Skeletal muscle satellite cell (primary cell): ENCODE results near the gene FANCM.

Source experiments
- H3K27me3 ChIP-seq: 2 replicates; pipeline ENCODE4 v1.7.0; 2013; ENCODE audit warnings: low read length; ENCODE audit not compliant: control insufficient read depth, insufficient read depth
- H3K36me3 ChIP-seq: 2 replicates; pipeline ENCODE4 v1.7.0; 2013; ENCODE audit warnings: mild to moderate bottlenecking, control low read depth, low read length; ENCODE audit not compliant: insufficient read depth
- H3K4me1 ChIP-seq: 2 replicates; pipeline ENCODE4 v1.7.0; 2013; ENCODE audit warnings: low read length; ENCODE audit not compliant: control insufficient read depth, insufficient read depth
- H3K4me2 ChIP-seq: 2 replicates; pipeline ENCODE4 v1.7.0; 2013; ENCODE audit warnings: mild to moderate bottlenecking, low read length
- H3K4me3 ChIP-seq: 2 replicates; pipeline ENCODE4 v1.7.0; 2013; ENCODE audit warnings: low read length
- H3K9ac ChIP-seq: 2 replicates; pipeline ENCODE4 v1.7.0; 2013; ENCODE audit warnings: mild to moderate bottlenecking, low read depth, low read length, moderate library complexity
- H3K9me3 ChIP-seq: replicated peaks from 2 replicates; pipeline ENCODE4 v1.7.0; 2013; ENCODE audit warnings: mild to moderate bottlenecking, control low read depth, low read length

The FANCM gene

GRCh38 chr14:45145214-45145613 is 9.5 kb downstream of the FANCM start:
- no peak overlapping the region for H3K4me2 ChIP-seq
- H3K27me3 ChIP-seq, result no peaks in the 10 kb centered on the region
- H3K9ac ChIP-seq, result no peak overlapping the region
- H3K36me3 ChIP-seq, result no peaks in the 10 kb centered on the region
- H3K4me3 ChIP-seq, result no peak overlapping the region
- no peaks in the 10 kb centered on the region for H3K9me3 ChIP-seq
- no peaks in the 10 kb centered on the region for H3K4me1 ChIP-seq

- Histone ChIP-seq H3K27me3 (no peaks in the 10 kb centered on the region), H3K4me2 (no peak overlapping the region), H3K4me3 (no peak overlapping the region), H3K9ac (no peak overlapping the region), H3K9me3 (no peaks in the 10 kb centered on the region), H3K4me1 (no peaks in the 10 kb centered on the region), H3K36me3 (no peaks in the 10 kb centered on the region)
These were observed 13.9 kb downstream of the FANCM start for GRCh38 chr14:45149602-45150001.

GRCh38 chr14:45150386-45150890 is 14.7 kb downstream of the FANCM start:
- Histone ChIP-seq H3K9ac (no peak overlapping the region), H3K27me3 (no peaks in the 10 kb centered on the region), H3K4me2 (no peak overlapping the region), H3K9me3 (no peaks in the 10 kb centered on the region), H3K4me1 (no peaks in the 10 kb centered on the region), H3K36me3 (no peaks in the 10 kb centered on the region), H3K4me3 (no peak overlapping the region)

GRCh38 chr14:45156067-45156466 is 20.3 kb downstream of the FANCM start:
- Histone ChIP-seq H3K9ac (no peak overlapping the region), H3K4me2 (no peak overlapping the region), H3K9me3 (no peaks in the 10 kb centered on the region), H3K27me3 (no peaks in the 10 kb centered on the region), H3K36me3 (no peaks in the 10 kb centered on the region), H3K4me1 (no peaks in the 10 kb centered on the region), H3K4me3 (no peak overlapping the region)

DNA sequence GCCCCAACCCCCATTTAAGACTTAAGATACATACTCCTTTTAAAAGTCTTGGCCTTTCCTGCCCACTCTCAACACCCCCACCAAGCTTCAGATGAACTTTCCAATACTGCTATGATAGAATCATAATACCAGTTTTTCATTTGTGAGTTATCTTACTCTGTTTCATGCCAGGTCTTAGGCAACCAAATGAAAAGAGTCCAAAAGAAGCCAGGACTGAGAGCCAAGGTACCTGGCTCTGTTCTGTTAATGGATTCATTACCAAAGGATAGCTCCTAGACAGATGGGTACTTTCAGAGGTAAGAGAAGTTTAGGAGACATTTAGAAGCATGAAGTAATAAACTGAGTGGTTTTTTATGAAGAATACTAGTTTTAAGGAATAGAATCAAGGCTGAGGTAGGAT is 34.2 kb downstream of the FANCM start:
- Histone ChIP-seq H3K36me3 (no peaks in the 10 kb centered on the region), H3K4me3 (no peak overlapping the region), H3K4me2 (no peak overlapping the region), H3K9ac (no peak overlapping the region), H3K27me3 (no peaks in the 10 kb centered on the region), H3K9me3 (no peaks in the 10 kb centered on the region), H3K4me1 (no peaks in the 10 kb centered on the region)

- H3K4me1 ChIP-seq, result peaks cover 29% of the 10 kb centered on the region
- no peaks in the 10 kb centered on the region for H3K9me3 ChIP-seq
- H3K4me3 ChIP-seq, result no peak overlapping the region
- no peak overlapping the region for H3K9ac ChIP-seq
- H3K27me3 ChIP-seq, result no peaks in the 10 kb centered on the region
- no peak overlapping the region for H3K4me2 ChIP-seq
- no peaks in the 10 kb centered on the region for H3K36me3 ChIP-seq
These were observed 41.3 kb downstream of the FANCM start for GRCh38 chr14:45177076-45177475.

GRCh38 chr14:45181329-45181728 is 45.6 kb downstream of the FANCM start:
- Histone ChIP-seq H3K4me3 (no peak overlapping the region), H3K4me2 (no peak overlapping the region), H3K36me3 (no peaks in the 10 kb centered on the region), H3K4me1 (peaks cover 32% of the 10 kb centered on the region), H3K9ac (no peak overlapping the region), H3K27me3 (no peaks in the 10 kb centered on the region), H3K9me3 (no peaks in the 10 kb centered on the region)

DNA sequence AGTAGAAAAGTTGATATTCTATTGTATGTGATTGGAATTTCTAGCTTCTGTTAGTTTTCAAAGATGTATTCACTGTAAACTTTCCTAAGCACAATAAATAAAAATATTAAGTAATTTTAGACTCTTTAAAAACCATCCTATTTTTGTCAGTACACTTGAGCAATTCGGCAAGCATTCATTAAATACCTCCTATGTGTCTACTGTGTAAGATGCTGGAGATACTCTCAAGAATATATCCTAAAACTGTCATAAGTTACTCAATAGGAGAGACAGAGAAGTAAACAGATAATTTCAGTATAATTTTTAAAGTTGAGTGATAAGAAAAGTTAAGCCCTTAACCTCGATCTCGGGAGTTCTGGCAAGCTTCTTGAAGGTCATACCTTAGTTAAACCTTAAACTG is 46.1 kb downstream of the FANCM start:
- no peak overlapping the region for H3K9ac ChIP-seq
- no peaks in the 10 kb centered on the region for H3K36me3 ChIP-seq
- no peak overlapping the region for H3K4me3 ChIP-seq
- H3K27me3 ChIP-seq, result no peaks in the 10 kb centered on the region
- peaks cover 27% of the 10 kb centered on the region for H3K4me1 ChIP-seq
- no peak overlapping the region for H3K4me2 ChIP-seq
- H3K9me3 ChIP-seq, result no peaks in the 10 kb centered on the region

GRCh38 chr14:45185100-45185814 is 49.5 kb downstream of the FANCM start:
- H3K36me3 ChIP-seq, result peaks cover 8% of the 10 kb centered on the region
- no peak overlapping the region for H3K9ac ChIP-seq
- no peaks in the 10 kb centered on the region for H3K27me3 ChIP-seq
- no peak overlapping the region for H3K4me2 ChIP-seq
- H3K4me1 ChIP-seq, result peaks cover 18% of the 10 kb centered on the region
- H3K4me3 ChIP-seq, result no peak overlapping the region
- no peaks in the 10 kb centered on the region for H3K9me3 ChIP-seq

- Histone ChIP-seq H3K9me3 (no peaks in the 10 kb centered on the region), H3K9ac (no peak overlapping the region), H3K36me3 (no peaks in the 10 kb centered on the region), H3K4me1 (peaks cover 17% of the 10 kb centered on the region), H3K27me3 (no peaks in the 10 kb centered on the region), H3K4me2 (no peak overlapping the region), H3K4me3 (no peak overlapping the region)
These were observed 59.2 kb downstream of the FANCM start for GRCh38 chr14:45194964-45195363.

GRCh38 chr14:45198551-45198950 is 62.8 kb downstream of the FANCM start:
- Histone ChIP-seq H3K9me3 (no peaks in the 10 kb centered on the region), H3K4me1 (peaks cover 17% of the 10 kb centered on the region), H3K4me2 (peak overlapping the region; percentile 11), H3K4me3 (no peak overlapping the region), H3K27me3 (no peaks in the 10 kb centered on the region), H3K36me3 (peaks cover 9% of the 10 kb centered on the region), H3K9ac (peak overlapping the region; percentile 57)

DNA sequence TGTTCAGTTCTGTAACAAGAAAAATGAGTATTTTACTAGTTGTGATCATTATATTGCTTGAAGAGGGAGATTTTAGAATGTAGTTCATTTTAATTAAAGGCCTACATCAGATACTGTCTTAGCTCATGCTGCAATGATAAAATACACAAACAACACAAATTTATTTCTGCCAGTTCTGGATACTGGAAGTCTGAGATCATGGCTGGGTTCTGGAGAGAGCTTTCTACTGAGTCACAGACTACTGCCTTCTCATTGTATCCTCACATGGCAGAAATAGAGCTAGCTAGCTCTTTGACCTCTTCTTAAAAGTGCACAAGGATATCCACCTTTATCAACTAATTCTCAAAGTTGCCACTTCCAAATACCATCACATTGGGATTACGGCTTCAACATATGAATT is 63.5 kb downstream of the FANCM start:
- Histone ChIP-seq H3K4me3 (no peak overlapping the region), H3K36me3 (peaks cover 10% of the 10 kb centered on the region), H3K4me2 (peak overlapping the region; percentile 11), H3K9me3 (no peaks in the 10 kb centered on the region), H3K9ac (peak overlapping the region; percentile 57), H3K4me1 (peaks cover 17% of the 10 kb centered on the region), H3K27me3 (no peaks in the 10 kb centered on the region)
